ENCODE data around the gene RHOU.
"Not testable (repeated sequence)": the region's sequence is repeated elsewhere in the genome, so short reads cannot be mapped to it uniquely, and the experiment has no call there.

RHOU gene

GRCh38 chr1:228734881-228735801, at the start of gene RHOU:
RHOU (plus strand) TSS chr1:228735479; CDS start chr1:228735743, 264 bp downstream.
- peak; percentile 24 to 41 for DNase-seq (ENCODE audit: low read depth in 2 of 2, low spot score in 1 of 2)

GRCh38 chr1:228687587-228687986, 47.7 kb upstream of the RHOU start:
- no peak for DNase-seq (ENCODE audit: low read depth in 2 of 2, low spot score in 1 of 2)

- DNase-seq (ENCODE audit: low read depth in 2 of 2, low spot score in 1 of 2): no peak
Observed at GRCh38 chr1:228689255-228689654, 46.0 kb upstream of the RHOU start.

DNA sequence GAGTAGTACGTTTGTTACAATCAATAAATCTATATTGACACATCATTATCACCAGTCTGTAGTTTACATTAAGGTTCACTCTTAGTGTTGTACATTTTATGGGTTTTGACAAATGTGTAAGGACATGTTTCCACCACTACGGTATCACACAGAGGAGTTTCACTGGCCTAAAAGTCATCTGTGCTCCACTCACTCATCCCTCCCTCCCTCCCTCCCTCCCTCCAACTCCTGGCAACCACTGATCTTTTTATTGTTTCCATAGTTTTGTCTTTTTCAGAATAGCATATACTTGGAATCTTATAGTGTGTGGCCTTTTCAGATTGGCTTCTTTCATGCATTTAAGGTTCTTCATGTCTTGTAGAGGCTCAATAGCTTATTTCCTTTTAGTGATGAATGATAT, 44.1 kb upstream of the RHOU start:
- no peak for DNase-seq (ENCODE audit: low read depth in 2 of 2, low spot score in 1 of 2)

DNA sequence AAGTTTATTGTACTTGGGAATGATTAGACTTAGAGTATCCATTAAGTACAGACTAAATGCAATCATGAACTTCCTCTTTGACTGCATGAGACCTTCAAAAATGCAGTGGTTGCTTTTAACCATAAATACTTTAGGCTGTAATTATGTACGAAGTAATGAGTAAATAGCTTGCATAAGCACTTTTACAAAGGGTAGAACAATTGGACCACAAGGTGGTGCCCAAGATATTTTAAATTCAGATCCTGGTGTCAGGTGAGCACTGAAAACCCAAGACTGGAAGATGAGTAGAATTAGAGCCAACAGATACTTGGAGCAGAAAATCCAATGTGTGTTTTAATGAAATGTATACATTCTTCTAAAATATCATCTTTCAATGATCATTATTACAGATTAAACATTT, 43.4 kb upstream of the RHOU start:
- no peak for DNase-seq (ENCODE audit: low read depth in 2 of 2, low spot score in 1 of 2)

DNA sequence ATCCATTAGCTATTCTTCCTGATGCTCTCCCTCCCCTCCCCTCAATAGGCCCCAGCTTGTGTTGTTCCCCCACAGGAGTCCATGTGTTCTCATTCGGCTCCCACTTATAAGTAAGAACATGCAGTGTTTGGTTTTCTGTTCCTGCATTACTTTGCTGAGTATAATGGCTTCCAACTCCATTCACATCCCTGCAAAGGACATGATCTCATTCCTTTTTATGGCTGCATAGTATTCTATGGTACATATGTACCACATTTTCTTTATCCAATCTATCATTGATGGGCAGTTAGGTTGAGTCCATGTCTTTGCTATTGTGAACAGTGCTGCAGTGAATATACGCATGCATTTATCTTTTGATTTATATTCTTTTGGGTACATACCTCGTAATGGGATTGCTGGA, 40.8 kb upstream of the RHOU start:
- not testable (repeated sequence) for DNase-seq (ENCODE audit: low read depth in 2 of 2, low spot score in 1 of 2)

- no peak for DNase-seq (ENCODE audit: low read depth in 2 of 2, low spot score in 1 of 2)
Observed at GRCh38 chr1:228695015-228695955, 40.0 kb upstream of the RHOU start.

- no peak for DNase-seq (ENCODE audit: low read depth in 2 of 2, low spot score in 1 of 2)
Observed at GRCh38 chr1:228697207-228698016, 37.9 kb upstream of the RHOU start.

- DNase-seq (ENCODE audit: low read depth in 2 of 2, low spot score in 1 of 2): no peak
Observed at GRCh38 chr1:228698017-228698329, 37.3 kb upstream of the RHOU start.

GRCh38 chr1:228702433-228702832, 32.8 kb upstream of the RHOU start:
- DNase-seq (ENCODE audit: low read depth in 2 of 2, low spot score in 1 of 2): no peak

- no peak for DNase-seq (ENCODE audit: low read depth in 2 of 2, low spot score in 1 of 2)
Observed at GRCh38 chr1:228706305-228706704, 29.0 kb upstream of the RHOU start.

DNA sequence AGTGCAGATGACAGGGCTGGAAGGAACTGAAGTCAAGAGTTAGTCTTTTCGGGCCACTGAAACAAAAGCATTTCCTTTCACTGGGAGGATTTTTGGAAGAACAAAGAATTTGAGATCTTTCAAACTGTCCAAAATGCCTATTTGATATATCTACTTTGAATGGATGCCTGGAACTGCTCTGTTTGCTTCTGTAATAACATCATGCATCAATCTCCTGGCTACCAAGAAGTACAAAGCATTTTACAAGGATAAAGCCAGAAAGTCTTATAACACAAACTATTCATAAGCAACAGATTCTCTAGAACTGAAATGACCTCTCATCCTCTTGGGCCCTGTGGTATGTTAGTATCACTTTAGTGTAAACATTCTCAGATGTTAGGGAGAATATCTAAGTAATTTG, 18.2 kb upstream of the RHOU start:
- DNase-seq (ENCODE audit: low read depth in 2 of 2, low spot score in 1 of 2): no peak

- DNase-seq (ENCODE audit: low read depth in 2 of 2, low spot score in 1 of 2): no peak
Observed at GRCh38 chr1:228721407-228721806, 13.9 kb upstream of the RHOU start.

GRCh38 chr1:228723287-228723686, 12.0 kb upstream of the RHOU start:
- DNase-seq (ENCODE audit: low read depth in 2 of 2, low spot score in 1 of 2): no peak

GRCh38 chr1:228723921-228724320, 11.4 kb upstream of the RHOU start:
- DNase-seq (ENCODE audit: low read depth in 2 of 2, low spot score in 1 of 2): no peak

GRCh38 chr1:228725178-228725577, 10.1 kb upstream of the RHOU start:
- DNase-seq (ENCODE audit: low read depth in 2 of 2, low spot score in 1 of 2): no peak

- DNase-seq (ENCODE audit: low read depth in 2 of 2, low spot score in 1 of 2): no peak
Observed at GRCh38 chr1:228727681-228728171, 7.6 kb upstream of the RHOU start.

DNA sequence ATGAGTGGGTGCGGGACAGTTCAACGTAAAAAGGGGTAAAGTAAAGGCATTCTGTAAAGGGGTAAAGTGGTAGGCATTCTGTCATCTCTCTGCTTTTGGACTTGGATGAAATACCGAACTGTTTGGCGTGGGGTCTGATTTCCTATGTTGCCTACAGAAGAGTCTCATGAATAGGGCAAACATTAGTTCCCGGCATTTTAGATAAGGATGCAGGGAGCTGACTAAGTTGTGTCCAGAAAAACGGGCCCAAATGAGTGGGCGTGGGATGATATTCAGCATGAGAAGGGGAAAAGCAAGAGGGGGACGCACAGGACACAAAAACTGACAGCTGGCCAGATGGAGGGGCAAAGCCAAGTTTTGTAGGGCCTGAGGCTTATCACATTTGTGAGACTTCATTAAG, 2.9 kb upstream of the RHOU start:
- no peak for DNase-seq (ENCODE audit: low read depth in 2 of 2, low spot score in 1 of 2)

- no peak for DNase-seq (ENCODE audit: low read depth in 2 of 2, low spot score in 1 of 2)
Observed at GRCh38 chr1:228733576-228733975, 1.7 kb upstream of the RHOU start.

GRCh38 chr1:228735871-228736586, 750 bp downstream of the RHOU start:
- no peak for DNase-seq (ENCODE audit: low read depth in 2 of 2, low spot score in 1 of 2)

Data from stimulated activated CD8-positive, alpha-beta memory T cell treated with anti-CD3 and anti-CD28 coated beads, Interleukin-4, amount 100 ng/mL, for 1 hour (primary cell).